Prostate gland (tissue), 2 donors: ENCODE results near the gene VSTM2B.

Source experiments
- POLR2AphosphoS5 ChIP-seq: sonication (generic); formaldehyde crosslinking; IDR thresholded peaks from one replicate; pipeline ENCODE4 v1.6.1; 2017; ENCODE audit warnings: antibody characterized with exemption
- TF ChIP-seq, protein P1 (sequence below), 4 experiments: fragments of 200-600 bp in 2 of 4; fragments of 450-650 bp in 2 of 4; sonication (generic) in 2 of 4; IDR thresholded peaks; 1 replicate in 3 of 4; 2 replicates in 1 of 4; pipeline ENCODE4 v1.5.1; 2016 to 2019; ENCODE audit warnings: antibody characterized with exemption in 4 of 4, mild to moderate bottlenecking in 2 of 4, moderate library complexity in 2 of 4

DNA sequence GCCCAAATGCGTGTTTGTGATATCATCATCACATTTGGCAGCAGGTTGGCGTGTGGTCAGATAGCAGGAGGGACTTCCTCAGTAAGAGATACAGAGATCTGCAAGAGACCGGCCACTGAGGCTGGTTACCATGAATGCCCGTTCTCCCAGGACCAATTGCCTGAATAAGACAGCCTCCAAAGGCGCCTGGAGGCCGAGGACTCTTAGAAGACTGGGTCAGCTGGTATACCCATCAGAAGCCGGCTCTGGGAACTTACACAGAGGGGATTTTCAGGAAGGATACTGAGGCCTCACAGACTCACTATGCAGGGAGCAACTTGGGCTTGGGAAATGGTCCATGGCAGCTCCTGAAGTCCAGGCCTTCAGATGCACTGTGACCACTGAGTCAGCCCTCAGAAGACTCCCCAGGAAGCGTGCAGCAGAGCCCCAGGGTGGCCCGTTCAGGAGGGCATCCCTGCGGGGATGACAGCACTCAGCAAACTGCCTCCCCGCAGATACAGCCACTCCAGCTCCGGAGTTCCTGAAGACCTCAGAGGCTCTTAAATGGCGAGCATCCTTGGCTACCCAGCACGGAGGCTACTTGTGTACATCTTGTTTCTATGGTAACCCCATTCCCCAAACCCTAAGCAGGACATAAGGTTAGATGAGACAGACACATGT, 26.4 kb upstream of the VSTM2B start:
- TF ChIP-seq, protein P1, sequence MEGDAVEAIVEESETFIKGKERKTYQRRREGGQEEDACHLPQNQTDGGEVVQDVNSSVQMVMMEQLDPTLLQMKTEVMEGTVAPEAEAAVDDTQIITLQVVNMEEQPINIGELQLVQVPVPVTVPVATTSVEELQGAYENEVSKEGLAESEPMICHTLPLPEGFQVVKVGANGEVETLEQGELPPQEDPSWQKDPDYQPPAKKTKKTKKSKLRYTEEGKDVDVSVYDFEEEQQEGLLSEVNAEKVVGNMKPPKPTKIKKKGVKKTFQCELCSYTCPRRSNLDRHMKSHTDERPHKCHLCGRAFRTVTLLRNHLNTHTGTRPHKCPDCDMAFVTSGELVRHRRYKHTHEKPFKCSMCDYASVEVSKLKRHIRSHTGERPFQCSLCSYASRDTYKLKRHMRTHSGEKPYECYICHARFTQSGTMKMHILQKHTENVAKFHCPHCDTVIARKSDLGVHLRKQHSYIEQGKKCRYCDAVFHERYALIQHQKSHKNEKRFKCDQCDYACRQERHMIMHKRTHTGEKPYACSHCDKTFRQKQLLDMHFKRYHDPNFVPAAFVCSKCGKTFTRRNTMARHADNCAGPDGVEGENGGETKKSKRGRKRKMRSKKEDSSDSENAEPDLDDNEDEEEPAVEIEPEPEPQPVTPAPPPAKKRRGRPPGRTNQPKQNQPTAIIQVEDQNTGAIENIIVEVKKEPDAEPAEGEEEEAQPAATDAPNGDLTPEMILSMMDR (IDR thresholded peaks at IDR 0.05): no peak
- no peak for TF ChIP-seq POLR2AphosphoS5
